Inflammatory macrophage (primary cell): ENCODE measurements around the gene PPP4R2.
"Not testable (repeated sequence)": the region's sequence is repeated elsewhere in the genome, so short reads cannot be mapped to it uniquely, and the experiment has no call there.

ENCODE experiments used
- DNase-seq, 2 donors: peaks; one replicate each; pipeline ENCODE4 v3.0.0-alpha.2; 2020 to 2022

Gene PPP4R2

GRCh38 chr3:72977060-72977808 is 19.4 kb upstream of the PPP4R2 start:
- DNase-seq: peak; percentile 63 to 96

DNA sequence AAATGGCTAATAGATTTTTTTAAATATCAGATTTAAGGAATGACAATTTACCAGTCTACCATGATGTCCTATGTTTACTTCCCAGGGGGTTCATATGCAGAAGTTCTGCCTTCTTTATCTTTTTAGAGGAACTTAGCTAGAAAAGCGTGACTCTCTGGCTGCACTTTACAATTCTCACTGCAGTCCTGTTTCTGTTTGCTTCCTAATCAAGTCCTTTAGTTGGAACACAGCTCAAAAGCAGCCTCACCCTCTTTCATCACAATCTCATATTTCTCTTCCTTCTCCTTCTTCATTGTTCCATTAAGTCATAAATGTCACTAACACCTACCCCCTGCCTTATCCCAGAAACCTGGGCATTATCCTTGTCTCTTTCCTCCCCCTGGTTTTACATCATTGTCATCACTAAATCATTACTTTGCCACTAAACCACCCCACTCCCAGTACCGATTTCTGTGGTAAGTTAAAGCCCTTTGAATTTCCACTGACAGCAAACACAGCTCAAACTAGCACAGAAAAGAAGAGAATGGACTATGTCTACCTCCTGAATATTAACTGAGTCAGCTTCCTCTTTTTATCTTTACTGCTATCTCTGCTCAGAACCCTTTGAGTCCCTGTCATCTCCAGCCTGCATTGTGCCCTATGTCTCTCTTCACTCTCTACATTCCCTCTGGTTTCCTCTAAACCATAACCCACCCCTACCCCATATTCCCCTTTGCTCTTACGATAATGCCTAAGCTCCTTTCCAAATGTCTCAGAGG is 13.8 kb upstream of the PPP4R2 start:
- peak; percentile 65 to 78 for DNase-seq

- no peak for DNase-seq
Observed at GRCh38 chr3:72985576-72985975, 11.0 kb upstream of the PPP4R2 start.

- peak; percentile 24 to 61 for DNase-seq
Observed at GRCh38 chr3:72990701-72991395, 5.8 kb upstream of the PPP4R2 start.

- DNase-seq: no peak
Observed at GRCh38 chr3:72991522-72991921, 5.1 kb upstream of the PPP4R2 start.

DNA sequence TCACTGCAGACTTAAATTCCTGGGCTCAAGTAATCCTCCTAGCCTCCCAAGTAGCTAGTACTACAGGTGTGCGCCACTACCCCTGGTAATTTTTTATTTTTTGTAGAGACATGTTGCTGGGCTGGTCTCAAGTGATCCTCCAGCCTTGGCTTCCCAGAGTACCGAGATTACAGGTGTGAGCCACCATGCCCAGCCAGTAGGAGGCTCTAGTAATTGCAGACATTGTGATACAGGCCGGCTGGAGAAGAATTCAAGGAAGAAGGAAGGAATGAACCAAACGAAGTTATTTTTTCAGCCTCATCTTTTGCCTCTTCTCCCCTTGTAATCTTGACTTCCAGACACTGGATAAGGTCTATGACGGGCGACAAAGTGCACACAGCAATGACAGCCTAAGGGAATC is 3.2 kb upstream of the PPP4R2 start:
- no peak for DNase-seq

GRCh38 chr3:72995337-72995736 is 1.3 kb upstream of the PPP4R2 start:
- no peak for DNase-seq

- no peak for DNase-seq
Observed at GRCh38 chr3:72996121-72996472, 514 bp upstream of the PPP4R2 start.

GRCh38 chr3:72997421-72997961 is 880 bp downstream of the PPP4R2 start:
- peak; percentile 42 to 48 for DNase-seq

DNA sequence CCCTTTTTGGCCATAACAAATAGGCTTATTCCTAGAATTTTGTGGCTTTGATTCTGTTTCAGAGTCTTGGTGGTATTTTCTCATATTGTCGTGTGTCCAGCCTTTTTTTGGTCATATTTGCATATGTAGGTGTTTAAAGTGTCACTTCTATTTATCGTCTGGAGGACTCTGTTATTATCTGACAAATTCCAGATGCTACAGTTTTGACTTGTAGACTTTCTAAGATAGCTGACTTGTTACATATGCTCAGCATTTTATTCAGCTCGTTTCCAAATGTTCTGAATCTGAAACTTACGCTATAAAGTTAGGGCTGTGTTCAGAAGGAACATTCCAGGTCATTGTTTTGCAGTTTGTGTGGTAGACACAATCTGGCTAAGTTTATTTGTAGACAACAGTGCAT is 1.9 kb downstream of the PPP4R2 start:
- DNase-seq: no peak

DNA sequence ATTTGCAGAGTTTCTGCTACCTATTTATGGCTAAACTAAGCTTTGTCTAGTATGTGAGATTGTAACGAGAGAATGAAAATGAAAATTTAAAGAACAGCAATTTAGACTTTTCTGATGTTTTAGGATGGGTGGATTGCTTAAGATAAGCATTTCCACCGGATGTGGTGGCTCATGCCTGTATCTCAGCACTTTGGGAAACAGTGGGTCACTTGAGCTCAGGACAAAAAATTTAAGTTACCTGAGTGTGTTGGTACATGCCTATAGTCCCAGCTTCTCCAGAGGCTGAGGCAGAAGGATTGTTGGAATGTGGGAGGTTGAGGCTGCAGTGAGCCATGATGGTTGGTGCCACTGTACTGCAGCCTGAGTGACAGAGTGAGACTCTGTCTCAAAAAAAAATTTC is 3.3 kb downstream of the PPP4R2 start:
- DNase-seq: no peak

DNA sequence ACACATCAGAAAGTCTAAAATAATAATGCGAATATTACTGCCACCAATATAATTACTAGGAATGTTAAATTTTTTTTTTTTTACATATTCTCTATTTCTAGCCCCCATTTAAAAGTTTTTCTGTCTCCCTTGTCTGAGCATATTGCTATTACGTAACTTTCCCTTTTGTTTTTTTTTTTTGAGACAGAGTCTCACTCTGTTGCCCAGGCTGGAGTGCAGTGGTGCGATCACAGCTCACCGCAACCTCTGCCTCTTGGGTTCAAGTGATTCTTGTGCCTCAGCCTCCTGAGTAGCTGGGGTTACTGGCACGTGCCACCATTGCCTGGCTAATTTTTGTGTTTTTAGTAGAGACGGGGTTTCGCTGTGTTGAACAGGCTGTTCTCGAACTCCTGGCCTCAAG is 6.4 kb downstream of the PPP4R2 start:
- DNase-seq: not testable (repeated sequence)

GRCh38 chr3:73004316-73004715 is 7.7 kb downstream of the PPP4R2 start:
- DNase-seq: no peak

GRCh38 chr3:73007992-73008712 is 11.5 kb downstream of the PPP4R2 start:
- DNase-seq: no peak

DNA sequence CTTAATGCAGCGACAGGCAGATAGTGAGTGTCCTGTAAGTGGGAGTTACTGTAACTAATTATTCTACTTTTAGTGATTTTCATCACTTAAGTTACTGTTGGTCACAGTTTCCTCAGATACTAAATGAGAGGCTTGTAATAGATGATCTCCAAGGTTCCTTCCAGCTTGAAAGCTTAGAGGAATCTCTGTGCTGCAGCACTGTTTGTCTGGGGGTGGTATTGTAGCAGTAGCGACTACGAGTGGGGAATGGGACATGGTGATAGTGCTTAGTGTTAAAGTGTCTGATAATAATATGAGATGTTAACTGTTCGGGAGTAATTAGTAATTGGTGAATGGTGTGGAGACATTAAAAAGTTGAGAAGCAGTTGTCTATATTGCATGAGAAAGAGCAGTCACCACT is 12.4 kb downstream of the PPP4R2 start:
- no peak for DNase-seq

DNA sequence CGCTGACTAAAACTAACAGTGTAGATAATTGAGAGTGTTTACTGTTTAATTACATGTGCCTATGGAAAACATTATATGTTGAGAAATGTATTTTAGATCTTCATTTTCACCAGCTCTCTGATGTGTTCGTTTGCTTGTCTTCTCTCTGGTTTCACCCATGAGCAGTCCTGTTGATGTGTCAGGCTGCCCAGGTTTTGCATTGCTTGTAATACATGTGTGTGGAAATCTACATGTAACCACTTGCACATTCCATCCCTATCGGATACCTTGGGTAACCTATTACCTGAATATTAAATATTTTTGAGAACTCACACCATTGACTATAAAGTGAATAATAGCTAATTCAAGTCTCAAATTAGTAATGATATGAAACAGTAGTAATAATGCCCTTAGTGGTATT is 13.1 kb downstream of the PPP4R2 start:
- DNase-seq: no peak

DNA sequence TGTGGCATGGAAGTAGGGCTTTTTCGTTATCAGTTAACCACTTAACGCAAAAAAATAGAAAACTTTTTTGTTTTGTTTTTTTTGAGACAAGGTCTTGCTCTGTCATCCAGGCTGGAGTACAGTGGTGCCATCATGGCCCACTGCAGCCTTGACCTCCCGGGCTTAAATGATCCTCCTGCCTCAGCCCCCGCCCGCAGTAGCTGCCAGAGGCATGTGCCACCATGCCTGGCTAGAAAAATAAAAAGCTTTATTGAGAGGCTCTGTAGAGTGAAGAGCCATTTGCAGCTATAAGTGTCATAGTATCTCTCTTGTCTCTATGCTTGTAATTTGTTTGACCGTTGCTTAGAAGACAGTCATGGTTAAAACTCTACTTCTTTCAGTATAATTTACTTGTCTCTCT is 13.5 kb downstream of the PPP4R2 start:
- DNase-seq: no peak

DNA sequence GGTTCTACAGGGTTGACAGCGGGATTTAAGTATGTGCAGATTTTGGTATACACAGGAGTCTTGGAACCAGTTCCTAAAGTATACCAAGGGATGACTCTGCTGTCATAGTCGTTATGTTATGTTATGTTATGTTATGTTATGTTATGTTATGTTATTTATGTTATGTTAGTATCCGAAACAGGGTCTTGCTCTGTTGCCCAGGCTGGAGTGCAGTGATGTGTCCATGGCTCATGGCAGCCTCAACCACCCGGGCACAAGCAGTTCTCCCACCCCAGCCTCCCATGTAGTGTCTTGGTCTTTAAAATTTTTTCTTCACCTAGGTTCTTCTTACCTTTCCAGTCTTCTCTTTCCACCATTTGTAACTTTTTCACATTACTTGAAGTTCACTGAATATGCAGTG is 21.7 kb downstream of the PPP4R2 start:
- DNase-seq: no peak

GRCh38 chr3:73018790-73019441 is 22.3 kb downstream of the PPP4R2 start:
- no peak for DNase-seq

DNA sequence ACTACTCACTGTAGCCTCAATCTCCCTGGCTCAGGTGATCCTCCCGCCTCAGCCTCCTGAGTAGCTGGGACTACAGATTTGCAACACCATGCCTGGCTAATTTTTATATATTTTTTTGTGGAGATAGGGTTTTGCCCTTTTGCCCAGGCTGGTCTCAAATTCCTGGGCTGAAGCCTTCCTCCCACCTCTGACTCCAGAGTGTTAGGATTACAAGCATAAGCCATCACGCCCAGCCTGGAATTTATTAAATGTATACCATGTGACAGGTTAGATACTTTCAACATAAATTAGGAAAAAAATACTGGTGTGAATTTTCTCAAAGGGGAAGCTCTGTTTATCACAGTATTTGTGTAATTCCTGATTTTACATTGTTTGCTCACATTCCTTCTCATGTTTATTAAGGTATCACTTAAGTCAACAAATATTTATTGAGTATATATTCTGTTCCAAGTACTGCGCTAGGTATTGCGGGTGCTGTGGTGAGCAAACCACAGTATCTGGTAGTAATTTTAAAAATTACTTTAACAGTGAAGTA is 24.8 kb downstream of the PPP4R2 start:
- DNase-seq: no peak

- DNase-seq: no peak
Observed at GRCh38 chr3:73024836-73025235, 28.2 kb downstream of the PPP4R2 start.
